Astrocyte (in vitro differentiated cells and primary cell): ENCODE data around the gene CNIH1. TPM values are rescaled to one million over a fixed set of nuclear protein-coding genes. Genes with fewer than 3 reads are reported as not detected.

Source experiments
- DNase-seq: peaks from one replicate; pipeline ENCODE4 v3.0.0-alpha.2; 2010; ENCODE audit warnings: low read depth
- FAIRE-seq: peaks from 2 replicates; lab custom pipeline; 2011; peaks lifted over from hg19 to GRCh38; lab: Jason Lieb, UNC
- H2AFZ ChIP-seq: 2 replicates; pipeline ENCODE4 v1.6.0; 2012; ENCODE audit warnings: low read depth, low read length, inconsistent platforms
- H3K27ac ChIP-seq: 2 replicates; pipeline ENCODE4 v1.5.1; 2011; ENCODE audit warnings: low read depth, low read length, inconsistent platforms
- H3K27me3 ChIP-seq: 2 replicates; pipeline ENCODE4 v1.6.0; 2011; ENCODE audit warnings: low read length, inconsistent platforms; ENCODE audit not compliant: insufficient read depth
- H3K36me3 ChIP-seq: 2 replicates; pipeline ENCODE4 v1.5.1; 2011; ENCODE audit warnings: low read length, inconsistent platforms; ENCODE audit not compliant: insufficient read depth
- H3K4me1 ChIP-seq: 2 replicates; pipeline ENCODE4 v1.5.1; 2011; ENCODE audit warnings: low read length, inconsistent platforms; ENCODE audit not compliant: insufficient read depth
- H3K4me2 ChIP-seq: 2 replicates; pipeline ENCODE4 v1.6.0; 2012; ENCODE audit warnings: low read length, inconsistent platforms
- H3K4me3 ChIP-seq: 2 replicates; pipeline ENCODE4 v1.5.1; 2011; ENCODE audit warnings: low read depth, mild to moderate bottlenecking, low read length, inconsistent platforms; ENCODE audit not compliant: insufficient read depth
- H3K79me2 ChIP-seq: 2 replicates; pipeline ENCODE4 v1.6.0; 2012; ENCODE audit warnings: mild to moderate bottlenecking, low read length, inconsistent platforms; ENCODE audit not compliant: insufficient read depth
- H3K9ac ChIP-seq: 2 replicates; pipeline ENCODE4 v1.6.0; 2012; ENCODE audit warnings: mild to moderate bottlenecking, low read length, inconsistent platforms
- H3K9me3 ChIP-seq: 2 replicates; pipeline ENCODE4 v1.5.1; 2012; ENCODE audit warnings: low read depth, mild to moderate bottlenecking, low read length, inconsistent platforms; ENCODE audit not compliant: insufficient read depth
- H4K20me1 ChIP-seq: 2 replicates; pipeline ENCODE4 v1.6.0; 2012; ENCODE audit warnings: low read length, inconsistent platforms; ENCODE audit not compliant: insufficient read depth
- H3K27ac Mint-ChIP-seq: one replicate; pipeline ENCODE4 v1.8.0; 2021; ENCODE audit warnings: mild to moderate bottlenecking, mixed read lengths; ENCODE audit not compliant: unreplicated experiment
- H3K27me3 Mint-ChIP-seq: one replicate; pipeline ENCODE4 v1.8.0; 2021; ENCODE audit warnings: low read depth, mixed read lengths; ENCODE audit not compliant: unreplicated experiment
- H3K36me3 Mint-ChIP-seq: one replicate; pipeline ENCODE4 v1.8.0; 2021; ENCODE audit warnings: low read depth, mixed read lengths; ENCODE audit not compliant: unreplicated experiment
- H3K4me1 Mint-ChIP-seq: one replicate; pipeline ENCODE4 v1.8.0; 2021; ENCODE audit warnings: low read depth, mixed read lengths; ENCODE audit not compliant: unreplicated experiment
- H3K4me3 Mint-ChIP-seq: one replicate; pipeline ENCODE4 v1.8.0; 2021; ENCODE audit warnings: mild to moderate bottlenecking, moderate library complexity, mixed read lengths; ENCODE audit not compliant: unreplicated experiment
- H3K9me3 Mint-ChIP-seq: one replicate; pipeline ENCODE4 v1.8.0; 2021; ENCODE audit warnings: mild to moderate bottlenecking, mixed read lengths; ENCODE audit not compliant: unreplicated experiment
- CTCF ChIP-seq: IDR thresholded peaks from 2 replicates; pipeline ENCODE4 v1.5.1; 2011; ENCODE audit warnings: low read depth, mild to moderate bottlenecking, inconsistent platforms, low read length, moderate library complexity; ENCODE audit not compliant: insufficient read depth
- EZH2 ChIP-seq: IDR thresholded peaks from 2 replicates; pipeline ENCODE4 v1.6.1; 2012; ENCODE audit warnings: mild to moderate bottlenecking, low read length, inconsistent platforms; ENCODE audit not compliant: insufficient read depth
- total RNA-seq: library from RNA; stranded (reverse); gene quantifications from 2 replicates; pipeline ENCODE4 v1.2.1, GENCODE V29; 2021

The CNIH1 gene
- total RNA-seq, 1 donor from 2014 or later: 148 TPM

GRCh38 chr14:54377501-54377900 is 63.7 kb downstream of the CNIH1 start:
- Histone ChIP-seq H3K9ac (no peak overlapping the region), H3K27me3 (peaks cover 5% of the 10 kb centered on the region), H3K36me3 (no peaks in the 10 kb centered on the region), H4K20me1 (no peaks in the 10 kb centered on the region), H2AFZ (no peak overlapping the region), H3K4me1 (no peaks in the 10 kb centered on the region), H3K79me2 (no peaks in the 10 kb centered on the region), H3K27ac (no peak overlapping the region), H3K4me3 (no peak overlapping the region), H3K4me2 (no peak overlapping the region), H3K9me3 (no peaks in the 10 kb centered on the region)
- FAIRE-seq (no peak), DNase-seq (no peak)
- H3K36me3 Mint-ChIP-seq: no peaks in the 10 kb centered on the region
- peaks cover 18% of the 10 kb centered on the region for H3K27me3 Mint-ChIP-seq
- TF ChIP-seq CTCF: no peak
- TF ChIP-seq EZH2: no peak
- no peak overlapping the region for H3K27ac Mint-ChIP-seq
- peaks cover 2% of the 10 kb centered on the region for H3K4me1 Mint-ChIP-seq
- H3K9me3 Mint-ChIP-seq: no peaks in the 10 kb centered on the region
- no peak overlapping the region for H3K4me3 Mint-ChIP-seq

DNA sequence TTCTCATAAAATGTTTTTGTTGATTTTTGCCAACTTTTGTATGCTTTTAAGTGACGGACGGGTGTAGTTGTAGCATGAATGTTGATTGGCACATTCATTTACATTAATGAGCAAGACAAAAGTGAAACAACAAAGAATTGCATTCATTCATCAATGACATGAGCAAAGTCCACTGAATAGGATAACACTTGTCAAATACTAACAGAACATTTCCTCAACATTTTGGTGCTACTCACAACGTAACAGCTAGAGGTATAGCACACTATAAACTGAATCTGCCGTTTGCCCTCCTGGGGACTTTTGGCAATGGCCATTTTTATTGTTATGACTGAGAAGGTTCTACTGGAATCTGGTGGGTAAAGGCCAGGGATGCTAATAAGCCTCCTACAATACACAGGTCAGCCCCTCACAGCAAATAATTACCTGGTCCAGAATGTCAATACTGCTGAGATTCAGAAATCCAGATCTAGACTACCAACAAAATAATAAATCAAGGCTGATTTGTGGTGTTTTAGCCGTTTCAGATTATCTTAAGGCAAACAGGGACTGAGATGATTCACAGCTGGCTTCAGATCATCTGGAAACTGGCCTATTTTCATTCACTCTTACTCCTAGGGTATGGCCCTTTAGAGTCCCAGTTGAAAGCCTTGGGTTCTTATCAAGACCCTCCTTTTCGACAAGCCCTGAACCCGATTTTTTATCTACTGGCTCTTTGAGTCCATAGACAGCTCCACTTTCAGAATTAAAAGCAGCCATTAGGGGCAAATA is 66.9 kb downstream of the CNIH1 start:
- Histone ChIP-seq H3K27ac (no peak overlapping the region), H3K9me3 (no peaks in the 10 kb centered on the region), H2AFZ (no peak overlapping the region), H3K36me3 (no peaks in the 10 kb centered on the region), H3K4me1 (no peaks in the 10 kb centered on the region), H3K79me2 (no peaks in the 10 kb centered on the region), H3K9ac (no peak overlapping the region), H3K27me3 (peaks cover 5% of the 10 kb centered on the region), H4K20me1 (no peaks in the 10 kb centered on the region), H3K4me3 (no peak overlapping the region), H3K4me2 (no peak overlapping the region)
- Mint-ChIP-seq H3K4me1 (peaks cover 4% of the 10 kb centered on the region), H3K9me3 (no peaks in the 10 kb centered on the region), H3K36me3 (no peaks in the 10 kb centered on the region), H3K27ac (no peak overlapping the region), H3K27me3 (peaks cover 18% of the 10 kb centered on the region), H3K4me3 (no peak overlapping the region)
- TF ChIP-seq CTCF (no peak), EZH2 (no peak)
- DNase-seq (peak; percentile 62), FAIRE-seq (no peak)

Other genes with a start within 250 kb of the CNIH1 start
- 1.6 and 2.4 TPM in 2 replicates for gene CDKN3, start 44.4 kb downstream of the CNIH1 start, total RNA-seq
- 69.4 and 73.4 TPM in 2 replicates for gene GMFB, start 47.6 kb upstream of the CNIH1 start, total RNA-seq
- gene CGRRF1, start 68.5 kb upstream of the CNIH1 start, total RNA-seq: 16.6 and 18.7 TPM in 2 replicates
- gene SAMD4A, start 125.8 kb upstream of the CNIH1 start, total RNA-seq: 68.2 and 69.0 TPM in 2 replicates